ENCODE results near the gene PTPRH.

DNA sequence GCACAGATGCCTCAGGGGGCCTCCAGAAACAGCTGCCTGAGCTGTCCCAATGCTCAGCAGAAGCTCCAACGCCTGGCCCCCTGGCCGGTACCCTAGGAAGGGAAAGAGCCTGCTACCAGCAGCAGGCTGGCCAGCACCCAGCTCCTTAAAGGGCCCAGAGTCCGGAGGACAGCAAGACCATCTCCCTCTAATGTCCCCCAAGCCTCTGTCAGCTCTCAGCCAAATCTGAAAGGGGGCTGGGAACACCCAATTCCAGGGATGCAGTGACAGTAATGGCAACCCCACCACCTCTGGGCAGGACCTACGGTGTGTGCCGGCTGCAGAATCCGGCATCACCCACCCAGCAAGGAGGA, 45.3 kb upstream of the PTPRH start:
- TF ChIP-seq, protein P1, sequence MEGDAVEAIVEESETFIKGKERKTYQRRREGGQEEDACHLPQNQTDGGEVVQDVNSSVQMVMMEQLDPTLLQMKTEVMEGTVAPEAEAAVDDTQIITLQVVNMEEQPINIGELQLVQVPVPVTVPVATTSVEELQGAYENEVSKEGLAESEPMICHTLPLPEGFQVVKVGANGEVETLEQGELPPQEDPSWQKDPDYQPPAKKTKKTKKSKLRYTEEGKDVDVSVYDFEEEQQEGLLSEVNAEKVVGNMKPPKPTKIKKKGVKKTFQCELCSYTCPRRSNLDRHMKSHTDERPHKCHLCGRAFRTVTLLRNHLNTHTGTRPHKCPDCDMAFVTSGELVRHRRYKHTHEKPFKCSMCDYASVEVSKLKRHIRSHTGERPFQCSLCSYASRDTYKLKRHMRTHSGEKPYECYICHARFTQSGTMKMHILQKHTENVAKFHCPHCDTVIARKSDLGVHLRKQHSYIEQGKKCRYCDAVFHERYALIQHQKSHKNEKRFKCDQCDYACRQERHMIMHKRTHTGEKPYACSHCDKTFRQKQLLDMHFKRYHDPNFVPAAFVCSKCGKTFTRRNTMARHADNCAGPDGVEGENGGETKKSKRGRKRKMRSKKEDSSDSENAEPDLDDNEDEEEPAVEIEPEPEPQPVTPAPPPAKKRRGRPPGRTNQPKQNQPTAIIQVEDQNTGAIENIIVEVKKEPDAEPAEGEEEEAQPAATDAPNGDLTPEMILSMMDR (IDR thresholded peaks at IDR 0.05) = no peak
- no peak for TF ChIP-seq POLR2A (IDR thresholded peaks at IDR 0.05)
- no peak for TF ChIP-seq POLR2AphosphoS5 (IDR thresholded peaks at IDR 0.05)
- no peak for TF ChIP-seq EP300 (IDR thresholded peaks at IDR 0.05)

Data from stomach (tissue), 4 donors.